HFFc6 (cell line): ENCODE data around the gene MMP10. TPM values are rescaled to one million over a fixed set of nuclear protein-coding genes. Genes with fewer than 3 reads are reported as not detected.

ENCODE experiments used
- DNase-seq: peaks from one replicate; pipeline ENCODE4 v3.0.0-alpha.2; 2018
- H3K27ac Mint-ChIP-seq: 2 replicates; pipeline ENCODE4 v1.8.0; 2020; ENCODE audit warnings: mild to moderate bottlenecking, mixed read lengths
- H3K27me3 Mint-ChIP-seq: 2 replicates; pipeline ENCODE4 v1.8.0; 2021; ENCODE audit warnings: mild to moderate bottlenecking, moderate library complexity, mixed read lengths; ENCODE audit not compliant: insufficient read depth
- H3K36me3 Mint-ChIP-seq: 2 replicates; pipeline ENCODE4 v1.8.0; 2021; ENCODE audit warnings: low read depth, mixed read lengths
- H3K4me1 Mint-ChIP-seq: 2 replicates; pipeline ENCODE4 v1.8.0; 2020; ENCODE audit warnings: low read depth, mixed read lengths
- H3K4me3 Mint-ChIP-seq: 2 replicates; pipeline ENCODE4 v1.8.0; 2020; ENCODE audit warnings: mild to moderate bottlenecking, moderate library complexity, mixed read lengths
- H3K9me3 Mint-ChIP-seq: 2 replicates; pipeline ENCODE4 v1.8.0; 2020; ENCODE audit warnings: mild to moderate bottlenecking, mixed read lengths
- long read RNA-seq: library from polyadenylated mRNA; unstranded; transcript quantifications from one replicate; pipeline ENCODE4 v2.0.0, GENCODE V29; 2019
- total RNA-seq, 6 experiments: library from RNA; stranded (reverse); fragmentation: NEBNext Ultra II Directional; extraction: Animal tissue kit (Norgen Biotek cat#: 25700); gene quantifications; 2 replicates in 1 of 6; 3 replicates in 5 of 6; pipeline ENCODE4 v1.2.3, GENCODE V29; 2021
- TF ChIP-seq, protein P1 (sequence below): fragments of 200-600 bp; sonication (generic); IDR thresholded peaks from 2 replicates; pipeline ENCODE4 v1.5.0; 2021; ENCODE audit warnings: antibody characterized with exemption, mild to moderate bottlenecking

Gene MMP10
- total RNA-seq = 1 to 10 TPM in 4 of 6 experiments, under 1 TPM in 2; 0.33 to 3.9 (median 1.1) TPM
- long read RNA-seq = 0 reads

DNA sequence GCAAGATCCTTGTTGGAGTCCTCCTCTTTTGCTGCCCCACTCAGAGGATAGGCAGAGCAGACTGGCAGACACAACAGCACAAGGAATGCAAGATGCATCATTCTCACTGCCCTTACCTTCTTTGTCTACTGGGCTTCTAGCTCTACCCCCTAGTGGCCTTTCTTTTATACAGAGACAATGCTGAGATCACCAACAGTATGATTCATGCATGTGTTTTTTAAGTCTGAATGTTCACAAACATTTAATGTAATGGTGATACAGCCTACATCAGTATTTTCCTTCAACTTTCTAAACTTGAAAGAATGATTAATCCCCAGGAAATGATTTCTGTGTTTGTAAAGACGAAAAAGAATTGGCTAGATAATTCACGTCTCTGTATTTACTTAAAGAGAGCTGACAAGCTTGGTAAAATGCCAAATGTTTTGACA, at the start of gene MMP10:
Gene MMP10, minus strand, starts transcription at position 138 of the 428 bp plus-strand sequence. Its CDS starts 37 bp downstream, at position 101.
- no peak within 1 kb of the TSS for H3K27ac Mint-ChIP-seq
- TF ChIP-seq, protein P1, sequence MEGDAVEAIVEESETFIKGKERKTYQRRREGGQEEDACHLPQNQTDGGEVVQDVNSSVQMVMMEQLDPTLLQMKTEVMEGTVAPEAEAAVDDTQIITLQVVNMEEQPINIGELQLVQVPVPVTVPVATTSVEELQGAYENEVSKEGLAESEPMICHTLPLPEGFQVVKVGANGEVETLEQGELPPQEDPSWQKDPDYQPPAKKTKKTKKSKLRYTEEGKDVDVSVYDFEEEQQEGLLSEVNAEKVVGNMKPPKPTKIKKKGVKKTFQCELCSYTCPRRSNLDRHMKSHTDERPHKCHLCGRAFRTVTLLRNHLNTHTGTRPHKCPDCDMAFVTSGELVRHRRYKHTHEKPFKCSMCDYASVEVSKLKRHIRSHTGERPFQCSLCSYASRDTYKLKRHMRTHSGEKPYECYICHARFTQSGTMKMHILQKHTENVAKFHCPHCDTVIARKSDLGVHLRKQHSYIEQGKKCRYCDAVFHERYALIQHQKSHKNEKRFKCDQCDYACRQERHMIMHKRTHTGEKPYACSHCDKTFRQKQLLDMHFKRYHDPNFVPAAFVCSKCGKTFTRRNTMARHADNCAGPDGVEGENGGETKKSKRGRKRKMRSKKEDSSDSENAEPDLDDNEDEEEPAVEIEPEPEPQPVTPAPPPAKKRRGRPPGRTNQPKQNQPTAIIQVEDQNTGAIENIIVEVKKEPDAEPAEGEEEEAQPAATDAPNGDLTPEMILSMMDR = peak; percentile 81
- peaks cover 5% of the 10 kb centered on the region for H3K27me3 Mint-ChIP-seq

DNA sequence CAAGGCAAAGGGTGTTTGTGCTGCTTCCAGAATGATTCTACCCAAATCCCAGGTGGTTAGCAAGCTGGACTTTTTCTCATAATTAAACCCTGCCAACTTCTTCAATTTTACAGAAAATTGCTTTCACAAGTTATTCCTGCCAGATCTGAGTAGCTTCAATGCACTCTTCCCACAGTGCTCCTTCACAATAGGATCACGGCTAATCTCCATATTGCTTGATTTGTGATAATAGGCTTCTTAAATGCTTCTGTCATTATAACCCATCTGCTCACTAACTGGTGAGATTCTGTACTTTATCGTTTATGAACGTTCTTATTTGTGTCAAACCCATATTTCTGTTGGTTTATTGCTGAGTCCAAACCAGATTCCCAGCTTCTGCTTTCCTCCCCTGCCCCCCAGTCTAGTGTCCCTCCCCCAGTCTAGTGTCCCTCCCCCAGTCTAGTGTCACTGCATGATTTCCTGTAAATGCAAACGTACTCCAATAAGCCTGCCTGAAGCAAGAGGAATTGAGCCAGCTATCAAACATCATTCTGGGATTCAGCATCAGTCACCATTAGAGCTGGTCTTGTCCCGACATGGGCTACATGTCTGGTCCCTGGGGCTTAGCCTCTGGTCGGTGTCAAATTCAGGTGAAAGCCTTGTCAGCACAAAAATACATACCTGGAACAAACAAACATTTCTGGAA, 49.0 kb upstream of the MMP10 start:
- no peak for DNase-seq
- Mint-ChIP-seq H3K27me3 (peaks cover 3% of the 10 kb centered on the region), H3K4me1 (peaks cover 35% of the 10 kb centered on the region), H3K27ac (no peak overlapping the region), H3K36me3 (peaks cover 5% of the 10 kb centered on the region; the same call in 1 of the 2 replicates), H3K9me3 (peaks cover 12% of the 10 kb centered on the region), H3K4me3 (no peak overlapping the region; the same call in 1 of the 2 replicates)
- TF ChIP-seq, protein P1 = no peak

More for the DNA sequence above, at the start of gene MMP10:
- Mint-ChIP-seq H3K36me3 (no peaks in the 10 kb centered on the region), H3K4me1 (peaks cover 15% of the 10 kb centered on the region), H3K9me3 (no peaks in the 10 kb centered on the region), H3K4me3 (no peak within 1 kb of the TSS)
- peak; percentile 80 for DNase-seq

DNA sequence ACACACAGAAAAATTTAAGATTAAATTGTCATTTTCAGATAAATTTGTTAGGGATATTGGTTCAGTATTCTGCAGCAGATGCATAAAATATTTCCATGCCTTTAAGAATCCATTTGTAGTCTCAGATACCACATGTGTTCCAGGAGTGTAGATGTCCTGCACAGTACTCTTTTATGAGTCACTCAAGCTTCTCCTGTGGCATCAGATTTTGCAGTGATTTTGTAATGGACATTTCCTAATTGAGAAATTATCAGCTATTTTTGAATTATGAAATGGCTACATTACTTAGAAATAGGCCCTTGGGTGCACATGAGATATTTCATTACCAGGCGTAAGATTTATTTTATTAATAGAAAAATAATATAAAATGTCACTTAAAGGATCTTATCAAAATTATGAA, 44.1 kb upstream of the MMP10 start:
- TF ChIP-seq, protein P1 = no peak
- Mint-ChIP-seq H3K4me1 (peaks cover 6% of the 10 kb centered on the region), H3K9me3 (peaks cover 12% of the 10 kb centered on the region), H3K4me3 (no peak overlapping the region), H3K27me3 (peaks cover 5% of the 10 kb centered on the region), H3K27ac (no peak overlapping the region), H3K36me3 (peaks cover 5% of the 10 kb centered on the region; the same call in 1 of the 2 replicates)
- no peak for DNase-seq

DNA sequence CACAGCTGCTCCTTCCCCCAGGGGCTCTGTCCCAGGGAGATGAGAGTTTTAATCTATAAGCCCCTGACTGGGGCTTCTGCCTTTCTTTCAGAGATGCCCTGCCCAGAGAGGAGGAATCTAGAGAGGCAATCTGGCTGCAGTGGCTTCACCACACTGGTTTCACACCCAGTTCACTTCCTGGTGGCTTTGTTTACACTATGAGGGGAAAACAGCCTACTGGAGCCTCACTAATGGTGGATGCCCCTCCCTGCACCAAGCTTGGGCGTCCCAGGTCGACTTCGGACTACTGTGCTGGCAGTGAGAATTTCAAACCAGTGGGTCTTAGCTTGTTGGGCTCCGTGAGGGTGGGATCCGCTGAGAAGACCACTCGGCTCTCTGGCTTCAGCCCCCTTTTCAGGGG, 39.1 kb upstream of the MMP10 start:
- DNase-seq = no peak
- Mint-ChIP-seq H3K27ac (no peak overlapping the region), H3K4me1 (no peaks in the 10 kb centered on the region), H3K36me3 (peaks cover 27% of the 10 kb centered on the region), H3K4me3 (no peak overlapping the region), H3K9me3 (peaks cover 21% of the 10 kb centered on the region), H3K27me3 (peaks cover 19% of the 10 kb centered on the region)
- TF ChIP-seq, protein P1 = no peak

DNA sequence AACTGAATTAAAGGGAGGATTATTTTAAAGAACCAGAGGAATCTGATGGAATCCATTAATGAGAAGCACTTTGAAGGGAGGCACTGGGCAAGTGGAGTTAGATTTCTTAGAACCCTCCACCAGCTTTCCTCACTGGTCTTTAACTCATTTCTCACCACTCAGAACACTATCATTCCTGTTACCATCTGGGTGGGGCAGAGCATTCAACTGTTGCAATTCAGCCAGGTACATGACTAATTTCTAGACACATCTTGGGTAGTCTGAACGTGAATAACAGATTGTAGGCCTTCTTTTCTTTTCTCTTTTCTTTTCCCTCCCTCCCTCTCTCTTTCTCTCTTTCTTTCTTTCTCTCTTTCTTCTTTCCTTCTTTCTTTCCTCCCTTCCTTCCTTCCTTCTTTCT, 33.1 kb upstream of the MMP10 start:
- Mint-ChIP-seq H3K4me1 (peaks cover 7% of the 10 kb centered on the region), H3K4me3 (no peak overlapping the region), H3K27ac (no peak overlapping the region), H3K36me3 (peaks cover 25% of the 10 kb centered on the region), H3K9me3 (peaks cover 21% of the 10 kb centered on the region), H3K27me3 (peaks cover 15% of the 10 kb centered on the region)
- TF ChIP-seq, protein P1 = no peak
- no peak for DNase-seq
